H1 (cell line): ENCODE data around the gene MIS18A. TPM values are rescaled to one million over a fixed set of nuclear protein-coding genes. Genes with fewer than 3 reads are reported as not detected.

Experiments
- CTCF ChIA-PET: fragments of 300-600 bp; sonication (Branson Sonifier 250); formaldehyde crosslinking; loops from one replicate; lab custom pipeline; 2021; ENCODE audit not compliant: partially characterized antibody; lab: Charles Lee
- POLR2A ChIA-PET: fragments of 300-600 bp; sonication (Branson Sonifier 250); formaldehyde crosslinking; loops from one replicate; lab custom pipeline; 2021; ENCODE audit warnings: inconsistent platforms; ENCODE audit not compliant: partially characterized antibody; lab: Charles Lee
- DNase-seq, 2 experiments: peaks; one replicate each; pipeline versions ENCODE4 v3.0.0 to v3.0.0-alpha.2; 2010 to 2022; ENCODE audit warnings: low spot score in 2 of 2, low read depth in 1 of 2, mixed read lengths in 1 of 2
- FAIRE-seq: peaks from 2 replicates; lab custom pipeline; 2011; peaks lifted over from hg19 to GRCh38; lab: Jason Lieb, UNC
- H2AFZ ChIP-seq: 2 replicates; pipeline ENCODE4 v1.8.1; 2012; ENCODE audit warnings: low read length, inconsistent platforms
- H2AK5ac ChIP-seq: 2 replicates; pipeline ENCODE4 v1.6.1; 2013; ENCODE audit warnings: low read depth, low read length
- H2BK120ac ChIP-seq: replicated peaks from 2 replicates; pipeline ENCODE3; 2013; ENCODE audit warnings: low read depth, low read length, inconsistent platforms
- H2BK12ac ChIP-seq: 2 replicates; pipeline ENCODE4 v1.6.1; 2013; ENCODE audit warnings: low read depth, low read length
- H2BK15ac ChIP-seq: 2 replicates; pipeline ENCODE4 v1.6.1; 2013; ENCODE audit warnings: low read length
- H2BK20ac ChIP-seq: 2 replicates; pipeline ENCODE4 v1.6.1; 2013; ENCODE audit warnings: low read length
- H2BK5ac ChIP-seq: 2 replicates; pipeline ENCODE4 v1.6.1; 2013; ENCODE audit warnings: low read depth, low read length
- H3K14ac ChIP-seq: 2 replicates; pipeline ENCODE4 v1.6.1; 2013; ENCODE audit warnings: inconsistent platforms; ENCODE audit not compliant: insufficient read length
- H3K18ac ChIP-seq: 2 replicates; pipeline ENCODE4 v1.6.1; 2013; ENCODE audit warnings: low read length; ENCODE audit errors: extremely low read depth
- H3K23ac ChIP-seq: 2 replicates; pipeline ENCODE4 v1.6.1; 2013; ENCODE audit warnings: inconsistent platforms; ENCODE audit not compliant: insufficient read length
- H3K23me2 ChIP-seq: 2 replicates; pipeline ENCODE4 v1.6.1; 2013; ENCODE audit warnings: low read depth, low read length
- H3K27ac ChIP-seq: 2 replicates; pipeline ENCODE4 v1.6.1; 2011; ENCODE audit warnings: low read depth, low read length, inconsistent platforms
- H3K27me3 ChIP-seq, 4 experiments: replicated peaks in 1 of 4; 1 replicate in 1 of 4; 2 replicates in 3 of 4; pipeline versions ENCODE4 v1.6.1 to v1.8.1; 2011 to 2013; ENCODE audit warnings: low read length in 3 of 4, mild to moderate bottlenecking in 3 of 4, inconsistent platforms in 2 of 4, mixed read lengths in 2 of 4, moderate library complexity in 1 of 4; ENCODE audit not compliant: control insufficient read depth in 3 of 4, insufficient read depth in 3 of 4; ENCODE audit errors: extremely low read depth in 1 of 4
- H3K36me3 ChIP-seq, 4 experiments: 2 replicates each; pipeline versions ENCODE4 v1.6.1 to v1.8.1; 2011 to 2013; ENCODE audit warnings: mild to moderate bottlenecking in 4 of 4, low read length in 3 of 4, moderate library complexity in 2 of 4, control low read depth in 1 of 4, inconsistent platforms in 1 of 4; ENCODE audit not compliant: insufficient read depth in 4 of 4, control insufficient read depth in 2 of 4
- H3K4ac ChIP-seq: replicated peaks from 2 replicates; pipeline ENCODE3; 2013; ENCODE audit warnings: low read length, low read depth, mixed read lengths, inconsistent platforms; ENCODE audit not compliant: insufficient read length
- H3K4me1 ChIP-seq, 4 experiments: replicated peaks in 1 of 4; 1 replicate in 1 of 4; 2 replicates in 3 of 4; pipeline versions ENCODE4 v1.6.1 to v1.8.1; 2011 to 2013; ENCODE audit warnings: low read length in 3 of 4, inconsistent platforms in 2 of 4, mixed read lengths in 1 of 4; ENCODE audit not compliant: insufficient read depth in 4 of 4, control insufficient read depth in 3 of 4
- H3K4me2 ChIP-seq, 2 experiments: 2 replicates each; pipeline versions ENCODE4 v1.6.1 to v1.8.1; 2011 to 2013; ENCODE audit warnings: low read depth in 2 of 2, low read length in 2 of 2, control low read depth in 1 of 2, inconsistent platforms in 1 of 2, mild to moderate bottlenecking in 1 of 2; ENCODE audit not compliant: insufficient read depth in 1 of 2
- H3K4me3 ChIP-seq, 4 experiments: fragments of 200-600, 300-600 bp in 1 of 4; sonication (generic), shearing (Covaris generic), sonication (Bioruptor Twin) in 1 of 4; 2 replicates each; pipeline versions ENCODE4 v1.5.1 to v1.8.1; 2011 to 2016; ENCODE audit warnings: low read length in 4 of 4, low read depth in 3 of 4, control low read depth in 2 of 4, inconsistent platforms in 2 of 4, mild to moderate bottlenecking in 2 of 4, mixed read lengths in 1 of 4, moderate library complexity in 1 of 4; ENCODE audit not compliant: insufficient read depth in 2 of 4; ENCODE audit errors: extremely low read depth in 1 of 4
- H3K56ac ChIP-seq: replicated peaks from 2 replicates; pipeline ENCODE3; 2013; ENCODE audit warnings: low read depth, mild to moderate bottlenecking, mixed read lengths, low read length, inconsistent platforms; ENCODE audit not compliant: insufficient read length
- H3K79me1 ChIP-seq: 2 replicates; pipeline ENCODE4 v1.6.1; 2013; ENCODE audit warnings: low read depth, low read length, control low read depth
- H3K79me2 ChIP-seq, 2 experiments: 2 replicates each; pipeline versions ENCODE4 v1.6.1 to v1.8.1; 2012 to 2013; ENCODE audit warnings: low read length in 2 of 2, mild to moderate bottlenecking in 2 of 2, inconsistent platforms in 1 of 2; ENCODE audit not compliant: insufficient read depth in 2 of 2, control insufficient read depth in 1 of 2
- H3K9ac ChIP-seq, 4 experiments: replicated peaks in 1 of 4; 1 replicate in 1 of 4; 2 replicates in 3 of 4; pipeline versions ENCODE4 v1.6.1 to v1.8.1; 2011 to 2013; ENCODE audit warnings: low read depth in 3 of 4, low read length in 3 of 4, control low read depth in 2 of 4, mild to moderate bottlenecking in 2 of 4, moderate library complexity in 2 of 4, inconsistent platforms in 1 of 4; ENCODE audit errors: extremely low read depth in 1 of 4
- H3K9me3 ChIP-seq, 2 experiments: 2 replicates each; pipeline versions ENCODE4 v1.6.1 to v1.8.1; 2012 to 2013; ENCODE audit warnings: mild to moderate bottlenecking in 2 of 2, moderate library complexity in 2 of 2, control low read depth in 1 of 2, inconsistent platforms in 1 of 2, low read depth in 1 of 2, low read length in 1 of 2, mixed read lengths in 1 of 2; ENCODE audit not compliant: insufficient read depth in 2 of 2
- H4K20me1 ChIP-seq, 2 experiments: replicated peaks in 1 of 2; 2 replicates each; pipeline versions ENCODE3 to v1.8.1; 2011 to 2013; ENCODE audit warnings: inconsistent platforms in 2 of 2, low read length in 2 of 2, mild to moderate bottlenecking in 1 of 2; ENCODE audit not compliant: insufficient read depth in 2 of 2, control insufficient read depth in 1 of 2
- H4K5ac ChIP-seq: 2 replicates; pipeline ENCODE4 v1.6.1; 2013; ENCODE audit warnings: low read length, low read depth, mixed read lengths, inconsistent platforms; ENCODE audit not compliant: insufficient read length
- H4K8ac ChIP-seq: 2 replicates; pipeline ENCODE4 v1.8.0; 2013; ENCODE audit warnings: mild to moderate bottlenecking, moderate library complexity, low read length, inconsistent platforms; ENCODE audit not compliant: insufficient read depth; ENCODE audit errors: extremely low read depth
- H4K91ac ChIP-seq: replicated peaks from 2 replicates; pipeline ENCODE3; 2013; ENCODE audit warnings: low read length, mixed read lengths, inconsistent platforms; ENCODE audit not compliant: insufficient read length
- BCL11A ChIP-seq, 2 experiments: IDR thresholded peaks; one replicate each; pipeline ENCODE4 v1.6.1; 2011; ENCODE audit warnings: low read depth in 2 of 2, low read length in 2 of 2, mild to moderate bottlenecking in 2 of 2
- BRCA1 ChIP-seq: IDR thresholded peaks from 2 replicates; pipeline ENCODE4 v1.6.1; 2012; ENCODE audit warnings: low read depth, low read length, improper control_type of control experiment
- CBX5 ChIP-seq: fragments of 300-800, 300-1000 bp; sonication (generic); IDR thresholded peaks from 2 replicates; pipeline ENCODE4 v1.7.1; 2016; ENCODE audit warnings: antibody characterized with exemption, low read length, low read depth
- CREB1 ChIP-seq: IDR thresholded peaks from 2 replicates; pipeline ENCODE4 v1.6.1; 2012; ENCODE audit warnings: inconsistent platforms
- EP300 ChIP-seq, 2 experiments: IDR thresholded peaks; 1 replicate in 1 of 2; 2 replicates in 1 of 2; pipeline ENCODE4 v1.6.1; 2011 to 2012; ENCODE audit warnings: low read depth in 2 of 2, low read length in 2 of 2, mild to moderate bottlenecking in 2 of 2, borderline replicate concordance in 1 of 2, inconsistent platforms in 1 of 2, moderate library complexity in 1 of 2
- EZH2 ChIP-seq: fragments of 200-600 bp; sonication (generic); IDR thresholded peaks from 2 replicates; pipeline ENCODE4 v1.7.1; 2012; ENCODE audit warnings: low read depth, mild to moderate bottlenecking, moderate library complexity, low read length, inconsistent platforms; ENCODE audit not compliant: severe bottlenecking
- JUN ChIP-seq: IDR thresholded peaks from 2 replicates; pipeline ENCODE4 v1.6.1; 2011; ENCODE audit warnings: low read depth, mild to moderate bottlenecking, improper control_type of control experiment, low read length
- KDM5A ChIP-seq: fragments of 200-600 bp; IDR thresholded peaks from 2 replicates; pipeline ENCODE4 v1.7.1; 2012; ENCODE audit warnings: mild to moderate bottlenecking, low read length, inconsistent platforms, mixed read lengths
- MAFK ChIP-seq: IDR thresholded peaks from 2 replicates; pipeline ENCODE4 v1.6.1; 2012; ENCODE audit warnings: low read depth, mild to moderate bottlenecking, improper control_type of control experiment, low read length
- POLR2AphosphoS5 ChIP-seq: IDR thresholded peaks from 2 replicates; pipeline ENCODE4 v1.6.1; 2011; ENCODE audit warnings: low read depth, low read length
- SUZ12 ChIP-seq: fragments of 200-600 bp; sonication (generic); IDR thresholded peaks from 2 replicates; pipeline ENCODE4 v1.6.1; 2012; ENCODE audit warnings: mild to moderate bottlenecking, inconsistent platforms, low read length, moderate library complexity, mixed read lengths
- TCF12 ChIP-seq: IDR thresholded peaks from 2 replicates; pipeline ENCODE4 v1.6.1; 2011; ENCODE audit warnings: low read depth, mild to moderate bottlenecking, low read length
- WGBS, 2 experiments: shearing (Covaris generic) in 1 of 2; methylation state at CpG; one replicate each; pipeline versions ENCODE4 v1.1.6 to v1.1.7; 2013 to 2015; ENCODE audit warnings: low lambda C conversion rate in 2 of 2, mixed read lengths in 2 of 2, inconsistent platforms in 1 of 2, low coverage in 1 of 2, missing lambda C conversion rate in 1 of 2; ENCODE audit not compliant: insufficient replicate concordance in 2 of 2, insufficient coverage in 1 of 2, insufficient read length in 1 of 2; ENCODE audit errors: extremely low coverage in 1 of 2, missing lambda C conversion rate in 1 of 2; 5-methylcytosine and 5-hydroxymethylcytosine counted together
- polyA plus RNA-seq, 7 experiments: library from polyadenylated mRNA; depleted of rRNA in 3 of 7; stranded (reverse) in 5 of 7; unstranded in 2 of 7; fragments of >200 nt in 5 of 7; fragments of 200-250 nt in 2 of 7; gene quantifications; 1 replicate in 5 of 7; 2 replicates in 1 of 7; 4 replicates in 1 of 7; pipeline versions ENCODE4 v1.2.1 to v1.2.3, GENCODE V29; 2011 to 2013; ENCODE audit warnings: missing spikeins in 2 of 7, mixed read lengths in 2 of 7
- total RNA-seq: library from RNA; stranded (reverse); fragmentation: NEBNext Ultra II Directional; extraction: Animal tissue kit (Norgen Biotek cat#: 25700); gene quantifications from 2 replicates; pipeline ENCODE4 v1.2.1, GENCODE V29; 2021

MIS18A gene
- total and polyA plus RNA-seq, 2 of the 8 experiments (the other 6 are each of a cell fraction or from before 2014, with no cell fraction given) = 28.9 to 53.0 TPM

- WGBS, 2 experiments = 95% methylated on average over 13 of the region's 14 CpGs; no CpG with 5 or more reads in 1 of the 2 experiments
- Histone ChIP-seq H3K14ac (no peak overlapping the region), H3K9ac (no peak overlapping the region), H3K23ac (no peak overlapping the region), H3K18ac (no peak overlapping the region), H3K27me3 (no peaks in the 10 kb centered on the region), H2AK5ac (no peak overlapping the region), H2BK20ac (no peak overlapping the region), H2BK15ac (no peak overlapping the region), H3K79me2 (no peaks in the 10 kb centered on the region), H3K4me1 (no peaks in the 10 kb centered on the region), H3K4me2 (no peak overlapping the region), H3K9me3 (no peaks in the 10 kb centered on the region), H4K8ac (no peak overlapping the region), H3K4me3 (no peak overlapping the region), H3K27ac (no peak overlapping the region), H4K20me1 (peaks cover 0 to 12% of the 10 kb centered on the region in 2 experiments), H4K91ac (no peak overlapping the region), H3K36me3 (peaks cover 31 to 59% (median 54%) of the 10 kb centered on the region in 4 experiments; a peak in 7 of 8 replicates), H2BK5ac (no peak overlapping the region; the same call in 1 of the 2 replicates), H2BK120ac (no peak overlapping the region), H3K4ac (no peak overlapping the region), H3K23me2 (no peaks in the 10 kb centered on the region), H2BK12ac (no peak overlapping the region), H3K56ac (no peak overlapping the region), H4K5ac (no peak overlapping the region), H2AFZ (no peak overlapping the region), H3K79me1 (peaks cover 2% of the 10 kb centered on the region; the same call in 1 of the 2 replicates)
- DNase-seq (no peak), FAIRE-seq (no peak)
- ChIA-PET CTCF (interaction anchor here (1.4 to 2.9 kb wide), 2 partner anchors 9 to 17 kb away, joined by 3 to 13 read pairs; partner anchors contain the start of gene MRAP), POLR2A (no interaction called here)
- TF ChIP-seq EZH2 (no peak), BRCA1 (no peak), MAFK (no peak), EP300 (IDR thresholded peaks at IDR 0.05; ENCODE audit: borderline replicate concordance in 1 of 2, low read depth in 2 of 2, low read length in 2 of 2) (no peak), TCF12 (no peak), POLR2AphosphoS5 (no peak), SUZ12 (no peak), JUN (no peak), CREB1 (no peak), BCL11A (IDR thresholded peaks at IDR 0.05; ENCODE audit: low read depth in 2 of 2, low read length in 2 of 2) (no peak), CBX5 (no peak), KDM5A (no peak)
Measured at GRCh38 chr21:32315511-32316281, 36.8 kb upstream of the MIS18A start.
